Type B pancreatic cell (in vitro differentiated cells): Measurements from ENCODE around the gene CBX1. TPM values are rescaled to one million over a fixed set of nuclear protein-coding genes. Genes with fewer than 3 reads are reported as not detected.

Source experiments
- DNase-seq: peaks from one replicate; pipeline ENCODE4 v3.0.0; 2021; ENCODE audit warnings: mixed read lengths; ENCODE audit not compliant: unreplicated experiment; ENCODE audit errors: extremely low spot score
- H3K27ac Mint-ChIP-seq: 2 replicates; pipeline ENCODE4 v1.8.0; 2021; ENCODE audit warnings: mild to moderate bottlenecking, mixed read lengths
- H3K27me3 Mint-ChIP-seq: 2 replicates; pipeline ENCODE4 v1.8.0; 2021; ENCODE audit warnings: mixed read lengths
- H3K36me3 Mint-ChIP-seq: 2 replicates; pipeline ENCODE4 v1.8.0; 2021; ENCODE audit warnings: mixed read lengths
- H3K4me1 Mint-ChIP-seq: one replicate; pipeline ENCODE4 v1.8.0; 2021; ENCODE audit warnings: mixed read lengths; ENCODE audit not compliant: unreplicated experiment
- H3K4me3 Mint-ChIP-seq: 2 replicates; pipeline ENCODE4 v1.8.0; 2021; ENCODE audit warnings: mild to moderate bottlenecking, mixed read lengths
- H3K9me3 Mint-ChIP-seq: 2 replicates; pipeline ENCODE4 v1.8.0; 2021; ENCODE audit warnings: mixed read lengths
- CTCF ChIP-seq: fragments of 200-600 bp; sonication (generic); conservative IDR thresholded peaks from 2 replicates; pipeline ENCODE4 v1.5.0; 2021; ENCODE audit warnings: antibody characterized with exemption, mild to moderate bottlenecking
- total RNA-seq: library from RNA; stranded (reverse); gene quantifications from 2 replicates; pipeline ENCODE4 v1.2.1, GENCODE V29; 2021; ENCODE audit warnings: low replicate concordance

The CBX1 gene
- total RNA-seq, 1 donor from 2014 or later, result 154 TPM

GRCh38 chr17:48047741-48048383 lies 53.4 kb downstream of the CBX1 start, which contains the start of gene NFE2L1:
Gene NFE2L1, plus strand, starts transcription at chr17:48048359. Its CDS starts 2,760 bp downstream, at chr17:48051119.
- peaks cover 59% of the 10 kb centered on the region for H3K4me1 Mint-ChIP-seq
- H3K27me3 Mint-ChIP-seq, result no peaks in the 10 kb centered on the region
- peak within 1 kb of the TSS; percentile 100 for H3K27ac Mint-ChIP-seq
- H3K9me3 Mint-ChIP-seq, result no peaks in the 10 kb centered on the region
- no peak for TF ChIP-seq CTCF
- peaks cover 8% of the 10 kb centered on the region for H3K36me3 Mint-ChIP-seq
- peak; percentile 96 for DNase-seq
- H3K4me3 Mint-ChIP-seq, result peak within 1 kb of the TSS; percentile 96

- peaks cover 52% of the 10 kb centered on the region for H3K4me1 Mint-ChIP-seq
Measured at GRCh38 chr17:48047113-48047740, 54.1 kb downstream of the CBX1 start.

GRCh38 chr17:48046296-48046695 lies 55.0 kb downstream of the CBX1 start:
- no peaks in the 10 kb centered on the region for H3K9me3 Mint-ChIP-seq
- peak overlapping the region; percentile 100 for H3K27ac Mint-ChIP-seq
- TF ChIP-seq CTCF, result no peak
- peaks cover 6% of the 10 kb centered on the region for H3K27me3 Mint-ChIP-seq
- peaks cover 8% of the 10 kb centered on the region for H3K36me3 Mint-ChIP-seq
- H3K4me1 Mint-ChIP-seq, result peaks cover 43% of the 10 kb centered on the region
- DNase-seq, result no peak
- peak overlapping the region; percentile 96 for H3K4me3 Mint-ChIP-seq

More at GRCh38 chr17:48047113-48047740, 54.1 kb downstream of the CBX1 start:
- peak overlapping the region; percentile 100 for H3K27ac Mint-ChIP-seq
- peak overlapping the region; percentile 96 for H3K4me3 Mint-ChIP-seq
- no peaks in the 10 kb centered on the region for H3K9me3 Mint-ChIP-seq
- peaks cover 8% of the 10 kb centered on the region for H3K36me3 Mint-ChIP-seq
- no peak for TF ChIP-seq CTCF
- peaks cover 3% of the 10 kb centered on the region for H3K27me3 Mint-ChIP-seq
- DNase-seq, result no peak

DNA sequence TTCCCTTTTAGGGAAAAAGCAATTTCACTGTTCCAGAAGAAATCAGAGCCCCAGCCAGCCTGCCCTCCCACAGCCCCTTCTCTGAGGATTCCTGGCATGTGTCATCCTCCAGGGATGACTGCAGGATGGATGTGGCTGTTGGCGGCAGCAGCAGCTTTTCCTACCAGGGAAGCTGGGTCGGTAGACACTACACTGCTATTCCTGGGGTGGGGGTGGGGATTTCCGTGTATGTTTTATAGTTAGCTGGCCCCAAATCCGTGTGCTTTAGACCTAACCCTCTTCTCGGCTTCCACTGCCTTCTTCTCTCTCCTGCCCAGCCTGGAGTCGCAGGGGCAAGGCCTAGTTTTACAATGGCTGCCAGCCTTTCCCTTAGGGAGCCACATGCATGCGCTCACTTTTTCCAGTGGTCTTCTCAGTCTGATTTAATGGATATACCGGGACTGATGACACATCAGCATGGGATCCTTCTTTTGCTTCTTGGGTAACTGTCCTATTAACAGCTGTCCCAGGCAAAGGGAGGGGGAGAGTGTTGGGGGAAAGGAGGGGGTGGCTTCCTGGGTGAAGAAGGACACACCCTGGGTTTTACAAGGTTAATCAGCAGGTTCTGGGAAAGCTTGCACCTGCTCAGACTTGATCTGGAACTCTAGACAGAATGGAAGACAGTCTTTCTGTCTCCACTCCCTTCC lies 55.8 kb downstream of the CBX1 start:
- TF ChIP-seq CTCF, result no peak
- Mint-ChIP-seq H3K27me3 (peaks cover 6% of the 10 kb centered on the region), H3K9me3 (no peaks in the 10 kb centered on the region), H3K4me3 (peak overlapping the region; percentile 70), H3K4me1 (peaks cover 35% of the 10 kb centered on the region), H3K27ac (peak overlapping the region; percentile 47), H3K36me3 (peaks cover 4% of the 10 kb centered on the region)
- no peak for DNase-seq

DNA sequence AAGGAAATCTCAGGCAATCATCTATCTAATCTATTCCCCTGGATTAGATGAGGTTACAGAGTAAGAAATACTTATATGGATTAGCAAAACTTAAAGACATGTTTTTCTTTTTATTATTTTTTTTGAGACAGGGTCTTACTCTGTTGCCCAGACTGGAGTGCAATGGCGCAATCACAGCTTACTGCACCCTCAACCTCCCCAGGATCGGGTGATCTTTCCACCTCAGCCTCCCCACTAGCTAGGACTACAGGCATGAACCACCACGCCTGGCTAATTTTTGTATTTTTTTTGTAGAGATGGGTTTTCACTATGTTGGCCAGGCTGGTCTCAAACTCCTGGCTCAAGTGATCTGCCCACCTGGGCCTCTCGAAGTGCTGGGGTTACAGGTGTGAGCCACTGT lies 56.4 kb downstream of the CBX1 start:
- H3K27me3 Mint-ChIP-seq, result peaks cover 6% of the 10 kb centered on the region
- TF ChIP-seq CTCF, result no peak
- DNase-seq, result no peak
- H3K27ac Mint-ChIP-seq, result no peak overlapping the region
- peaks cover 3% of the 10 kb centered on the region for H3K36me3 Mint-ChIP-seq
- H3K4me3 Mint-ChIP-seq, result no peak overlapping the region
- no peaks in the 10 kb centered on the region for H3K9me3 Mint-ChIP-seq
- peaks cover 29% of the 10 kb centered on the region for H3K4me1 Mint-ChIP-seq
